Ovary (tissue), 9 donors: ENCODE measurements around the gene WHRN. TPM values are rescaled to one million over a fixed set of nuclear protein-coding genes. Genes with fewer than 3 reads are reported as not detected.

Source experiments
- DNase-seq, 5 donors: peaks; one replicate each; pipeline ENCODE4 v3.0.0-alpha.2; 2019 to 2020
- H3K27ac ChIP-seq, 2 donors: fragments of 200-600 bp; one replicate each; pipeline versions ENCODE4 v1.5.1 to v1.8.0; 2019 to 2022
- H3K27me3 ChIP-seq: fragments of 200-600 bp; one replicate; pipeline ENCODE4 v1.8.0; 2022
- H3K36me3 ChIP-seq: fragments of 200-600 bp; sonication (generic); one replicate; pipeline ENCODE4 v1.5.1; 2019
- H3K4me1 ChIP-seq: one replicate; pipeline ENCODE4 v1.8.1; 2013; ENCODE audit warnings: mild to moderate bottlenecking, moderate library complexity; ENCODE audit not compliant: insufficient read depth
- H3K4me3 ChIP-seq: fragments of 200-600 bp; sonication (generic); one replicate; pipeline ENCODE4 v1.5.1; 2017
- H3K9me3 ChIP-seq, 2 donors: fragments of 200-600 bp in 1 of 2; sonication (generic) in 1 of 2; one replicate each; pipeline versions ENCODE4 v1.5.1 to v1.8.1; 2013 to 2019; ENCODE audit warnings: mild to moderate bottlenecking in 1 of 2, moderate library complexity in 1 of 2
- EP300 ChIP-seq: sonication (generic); formaldehyde crosslinking; IDR thresholded peaks from one replicate; pipeline ENCODE4 v1.6.1; 2017; ENCODE audit warnings: antibody characterized with exemption
- POLR2A ChIP-seq: fragments of 450-650 bp; IDR thresholded peaks from one replicate; pipeline ENCODE4 v1.6.1; 2017; ENCODE audit warnings: antibody characterized with exemption, mild to moderate bottlenecking, moderate library complexity
- WGBS, 3 donors: extraction: QIAGEN DNeasy Blood & Tissue Kit in 1 of 3; methylation state at CpG; one replicate each; pipeline versions ENCODE4 v1.1.5 to v1.1.7; 2013 to 2017; 5-methylcytosine and 5-hydroxymethylcytosine counted together
- intact Hi-C, 4 donors: fragments of 100-400 bp; cut with DNase I; formaldehyde crosslinking; loops; one replicate each; pipeline versions ENCODE4 v1.11.0 to v1.15.1; 2022 to 2023
- polyA plus RNA-seq, 2 donors: library from polyadenylated mRNA; stranded (reverse); fragments of 200-250 nt in 1 of 2; fragments of 350-450 nt in 1 of 2; fragmentation: Illumina TruSeq in 1 of 2; extraction: RNeasy Lipid Tissue Mini Kit (QIAGEN cat#74804) in 1 of 2; gene quantifications; one replicate each; pipeline ENCODE4 v1.2.3, GENCODE V29; 2013 to 2014
- total RNA-seq, 7 donors: library from RNA; depleted of rRNA in 2 of 7; stranded (reverse); fragments of >200 nt in 2 of 7; fragmentation: NEBNext Ultra II Directional in 3 of 7; extraction: Animal tissue kit (Norgen Biotek cat#: 25700) in 3 of 7; gene quantifications; one replicate each; pipeline versions ENCODE4 v1.1.0 to v1.2.4, GENCODE V29; 2016 to 2023
- TF ChIP-seq, protein P1 (sequence below), 3 donors: fragments of 450-650 bp in 2 of 3; fragments of 200-600 bp in 1 of 3; IDR thresholded peaks; one replicate each; pipeline versions ENCODE4 v1.5.1 to v1.8.0; 2016 to 2022; ENCODE audit warnings: antibody characterized with exemption in 3 of 3, mild to moderate bottlenecking in 1 of 3
- donor health status: DM: no; HTN: no; CAD: no; lungs with moderate emphysema.
- donor health status: DM: no; HTN: no; CAD: no.
- donor health status: Bipolar disorder and iron deficiency.
- donor health status: DM: yes; HTN: yes; CAD: no.
- donor health status: DM: no; HTN: no; CAD: no.
- donor health status: DM: yes; HTN: yes; CAD: no.

Gene WHRN
- total and polyA plus RNA-seq, 9 donors = 1.7 to 28.5 (median 20.3) TPM

DNA sequence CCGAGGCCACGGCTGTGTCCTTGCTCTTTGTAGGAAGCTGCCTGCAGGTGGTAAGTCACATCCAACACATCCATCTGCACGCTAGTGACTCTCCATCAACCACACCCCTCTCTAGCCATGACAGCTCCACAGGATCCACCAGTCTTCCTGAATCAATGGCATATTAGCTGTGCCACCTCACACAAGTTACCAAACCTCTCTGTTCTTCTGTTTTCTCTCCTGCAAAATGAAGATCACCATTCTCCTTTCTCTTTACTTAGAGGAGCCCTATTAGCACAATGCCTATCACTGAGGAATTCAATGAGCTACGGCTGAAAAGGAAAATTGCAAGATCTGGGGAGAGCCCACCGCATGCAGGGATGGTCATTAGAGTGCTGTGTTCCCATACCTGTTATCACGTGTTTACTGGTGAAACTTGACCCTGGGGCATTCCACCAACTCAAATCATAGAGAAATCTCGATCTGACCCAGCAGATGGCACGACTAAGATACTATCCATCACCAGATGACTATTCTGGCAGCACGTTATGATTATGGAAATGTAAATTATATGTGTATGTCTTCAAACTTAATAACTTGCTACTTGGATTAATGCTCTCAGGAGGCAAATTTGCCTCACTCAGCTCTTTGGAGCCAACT, 20.9 kb downstream of the WHRN start:
- TF ChIP-seq EP300 (no peak), POLR2A (no peak)
- TF ChIP-seq, protein P1, sequence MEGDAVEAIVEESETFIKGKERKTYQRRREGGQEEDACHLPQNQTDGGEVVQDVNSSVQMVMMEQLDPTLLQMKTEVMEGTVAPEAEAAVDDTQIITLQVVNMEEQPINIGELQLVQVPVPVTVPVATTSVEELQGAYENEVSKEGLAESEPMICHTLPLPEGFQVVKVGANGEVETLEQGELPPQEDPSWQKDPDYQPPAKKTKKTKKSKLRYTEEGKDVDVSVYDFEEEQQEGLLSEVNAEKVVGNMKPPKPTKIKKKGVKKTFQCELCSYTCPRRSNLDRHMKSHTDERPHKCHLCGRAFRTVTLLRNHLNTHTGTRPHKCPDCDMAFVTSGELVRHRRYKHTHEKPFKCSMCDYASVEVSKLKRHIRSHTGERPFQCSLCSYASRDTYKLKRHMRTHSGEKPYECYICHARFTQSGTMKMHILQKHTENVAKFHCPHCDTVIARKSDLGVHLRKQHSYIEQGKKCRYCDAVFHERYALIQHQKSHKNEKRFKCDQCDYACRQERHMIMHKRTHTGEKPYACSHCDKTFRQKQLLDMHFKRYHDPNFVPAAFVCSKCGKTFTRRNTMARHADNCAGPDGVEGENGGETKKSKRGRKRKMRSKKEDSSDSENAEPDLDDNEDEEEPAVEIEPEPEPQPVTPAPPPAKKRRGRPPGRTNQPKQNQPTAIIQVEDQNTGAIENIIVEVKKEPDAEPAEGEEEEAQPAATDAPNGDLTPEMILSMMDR (IDR thresholded peaks at IDR 0.05) = no peak
- Histone ChIP-seq H3K4me1 (peaks cover 4% of the 10 kb centered on the region), H3K36me3 (no peaks in the 10 kb centered on the region), H3K27me3 (no peaks in the 10 kb centered on the region), H3K9me3 (no peaks in the 10 kb centered on the region), H3K4me3 (no peak overlapping the region), H3K27ac (no peak overlapping the region)
- intact Hi-C loops = loop anchor here in 1 of 4 donors (10.0 kb wide), 1 partner anchor 60 kb away; no protein-coding TSS in a partner anchor
- DNase-seq = no peak
- WGBS, 3 donors = 63 to 83% (median 64%) methylated on average over 9 of the region's 9 CpGs

DNA sequence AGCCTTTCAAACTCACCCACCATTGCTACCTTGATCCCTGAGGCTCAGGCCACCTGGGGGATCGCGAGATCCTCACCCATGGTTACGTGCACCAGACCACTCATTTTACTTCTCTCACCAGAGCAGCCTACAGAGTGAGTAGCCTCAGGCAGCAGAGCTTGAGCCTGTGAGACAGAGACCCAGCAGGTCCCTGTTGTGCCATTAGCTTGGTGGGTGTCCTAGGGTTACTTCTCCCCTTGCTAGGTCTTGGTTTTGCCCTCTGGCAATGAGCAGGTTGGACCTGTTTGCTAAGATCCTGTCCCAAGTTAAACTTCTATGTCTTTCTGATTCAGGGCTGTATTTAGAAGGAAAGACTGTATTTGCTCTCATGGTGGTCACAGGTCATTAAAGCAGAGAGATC, 21.8 kb downstream of the WHRN start:
- no peak for DNase-seq
- H3K27ac ChIP-seq = no peak overlapping the region
- H3K9me3 ChIP-seq = no peaks in the 10 kb centered on the region
- H3K4me1 ChIP-seq = peaks cover 9% of the 10 kb centered on the region
- 95 to 100% (median 99%) methylated on average over 3 of the region's 3 CpGs for WGBS, 3 donors
- no peak overlapping the region for H3K4me3 ChIP-seq
- H3K36me3 ChIP-seq = no peaks in the 10 kb centered on the region
- no peaks in the 10 kb centered on the region for H3K27me3 ChIP-seq
- intact Hi-C loops = loop anchor here in 1 of 4 donors (10.0 kb wide), 1 partner anchor 61 kb away; no protein-coding TSS in a partner anchor
- TF ChIP-seq, protein P1 (IDR thresholded peaks at IDR 0.05) = no peak
- TF ChIP-seq POLR2A (no peak), EP300 (no peak)

DNA sequence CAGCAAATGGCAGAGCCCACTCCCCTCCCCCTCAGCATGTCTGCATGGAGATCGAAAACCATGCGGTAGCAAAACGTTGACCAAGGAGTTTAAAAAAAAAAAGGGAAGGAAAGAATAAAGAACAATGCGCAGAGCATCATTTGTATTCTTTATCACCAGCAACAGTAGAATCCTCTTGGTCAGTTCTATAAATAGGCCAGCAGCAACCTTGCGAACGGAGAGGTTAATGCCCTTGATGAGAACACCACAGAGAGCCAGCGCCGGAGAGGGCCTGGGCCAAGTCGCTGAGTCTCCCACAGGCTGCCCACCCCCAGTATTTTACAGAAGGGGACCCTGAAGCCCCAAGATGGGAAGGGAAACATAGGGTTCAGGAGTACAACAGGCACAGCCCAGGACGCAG, 22.7 kb downstream of the WHRN start:
- no peaks in the 10 kb centered on the region for H3K36me3 ChIP-seq
- intact Hi-C loops = loop anchor here in 1 of 4 donors (10.0 kb wide), 1 partner anchor 62 kb away; no protein-coding TSS in a partner anchor
- H3K4me1 ChIP-seq = peaks cover 9% of the 10 kb centered on the region
- H3K4me3 ChIP-seq = no peak overlapping the region
- 64 to 70% (median 66%) methylated on average over 10 of the region's 10 CpGs for WGBS, 3 donors
- TF ChIP-seq POLR2A (no peak), EP300 (no peak)
- TF ChIP-seq, protein P1 (IDR thresholded peaks at IDR 0.05) = no peak
- no peak for DNase-seq
- no peaks in the 10 kb centered on the region for H3K27me3 ChIP-seq
- H3K27ac ChIP-seq = no peak overlapping the region
- no peaks in the 10 kb centered on the region for H3K9me3 ChIP-seq

DNA sequence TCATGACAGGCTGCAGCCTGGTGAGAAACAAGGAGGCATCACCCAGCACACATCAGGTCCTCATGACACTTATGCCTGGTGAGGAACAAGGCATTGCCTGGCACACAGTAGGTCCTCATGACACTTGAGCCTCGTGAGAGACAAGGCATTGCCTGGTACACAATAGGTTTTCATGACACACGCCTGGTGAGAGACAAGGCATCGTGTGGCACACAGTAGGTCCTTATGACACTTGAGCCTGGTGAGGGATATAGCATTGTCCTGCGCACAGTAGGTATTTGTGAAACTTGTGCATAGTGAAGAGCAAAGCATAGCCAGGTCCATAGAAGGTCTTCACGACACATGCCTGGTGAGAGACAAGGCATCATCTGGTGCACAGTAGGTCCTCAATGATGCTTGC, 23.5 kb downstream of the WHRN start:
- no peaks in the 10 kb centered on the region for H3K9me3 ChIP-seq
- H3K36me3 ChIP-seq = no peaks in the 10 kb centered on the region
- no peaks in the 10 kb centered on the region for H3K27me3 ChIP-seq
- no peak overlapping the region for H3K4me3 ChIP-seq
- 90 to 94% (median 92%) methylated on average over 5 of the region's 5 CpGs for whole genome bisulfite sequencing, 3 donors
- no peak for DNase-seq
- no peak overlapping the region for H3K27ac ChIP-seq
- H3K4me1 ChIP-seq = peaks cover 9% of the 10 kb centered on the region
- intact Hi-C loops = loop anchor here in 1 of 4 donors (10.0 kb wide), 1 partner anchor 63 kb away; no protein-coding TSS in a partner anchor
- no peak for TF ChIP-seq POLR2A
- TF ChIP-seq, protein P1 (IDR thresholded peaks at IDR 0.05) = no peak
- TF ChIP-seq EP300 = no peak
